Panc1 (cell line): ENCODE results near the gene WNT1.

Source experiments
- CTCF ChIP-seq: fragments of 450-650 bp; IDR thresholded peaks from 2 replicates; pipeline ENCODE4 v1.5.1; 2017; ENCODE audit warnings: mild to moderate bottlenecking
- POLR2AphosphoS5 ChIP-seq: IDR thresholded peaks from 2 replicates; pipeline ENCODE4 v1.6.1; 2012; ENCODE audit warnings: mild to moderate bottlenecking, low read depth, low read length, moderate library complexity
- SIN3A ChIP-seq: IDR thresholded peaks from 2 replicates; pipeline ENCODE4 v1.6.1; 2012; ENCODE audit warnings: low read depth, mild to moderate bottlenecking, low read length, moderate library complexity, borderline replicate concordance; ENCODE audit not compliant: insufficient read depth

GRCh38 chr12:49018261-49019119 is 40.4 kb downstream of the WNT1 start, which contains the start of gene PRKAG1:
- peak; percentile 80; the same call in 1 of the 2 replicates for TF ChIP-seq SIN3A
- peak; percentile 78 for TF ChIP-seq CTCF
- peak; percentile 98 for TF ChIP-seq POLR2AphosphoS5
